Heart right ventricle (tissue), 16 donors: Measurements from ENCODE around the gene MIS18A. TPM values are rescaled to one million over a fixed set of nuclear protein-coding genes. Genes with fewer than 3 reads are reported as not detected.
A peak's percentile ranks its signal among the peaks of the same experiment; 100 is the strongest.
"Not testable (repeated sequence)": the region's sequence is repeated elsewhere in the genome, so short reads cannot be mapped to it uniquely, and the experiment has no call there.

Experiments used
- ATAC-seq, 8 donors: fragments of 200-7000 bp; cut with Tn5 transposase; one replicate each; pipeline ENCODE4 v1.9.1; 2020; ENCODE audit warnings: mild to moderate bottlenecking in 8 of 8, moderate library complexity in 8 of 8, moderate number of reproducible peaks in 1 of 8
- DNase-seq, 2 donors: peaks; one replicate each; pipeline ENCODE4 v3.0.0-alpha.2; 2020
- H3K27ac ChIP-seq, 10 donors: fragments of 200-600 bp; sonication (generic) in 2 of 10; one replicate each; pipeline versions ENCODE4 v1.5.0 to v1.8.0; 2020 to 2022; ENCODE audit warnings: mild to moderate bottlenecking in 3 of 10
- H3K27me3 ChIP-seq, 7 donors: fragments of 200-600 bp; one replicate each; pipeline ENCODE4 v1.8.0; 2021 to 2022; ENCODE audit warnings: mild to moderate bottlenecking in 2 of 7
- H3K36me3 ChIP-seq, 9 donors: fragments of 200-600 bp; sonication (generic) in 1 of 9; one replicate each; pipeline versions ENCODE4 v1.5.0 to v1.8.0; 2020 to 2022; ENCODE audit warnings: mild to moderate bottlenecking in 2 of 9
- H3K4me1 ChIP-seq, 9 donors: fragments of 200-600 bp; sonication (generic) in 1 of 9; one replicate each; pipeline versions ENCODE4 v1.5.0 to v1.8.0; 2020 to 2022; ENCODE audit warnings: mild to moderate bottlenecking in 4 of 9
- H3K4me3 ChIP-seq, 10 donors: fragments of 200-600 bp; sonication (generic) in 2 of 10; one replicate each; pipeline versions ENCODE4 v1.5.0 to v1.8.0; 2020 to 2022; ENCODE audit warnings: mild to moderate bottlenecking in 7 of 10, moderate library complexity in 2 of 10
- H3K9me3 ChIP-seq, 11 donors: fragments of 200-600 bp in 10 of 11; sonication (generic) in 2 of 11; one replicate each; pipeline versions ENCODE4 v1.5.0 to v1.8.0; 2013 to 2022; ENCODE audit warnings: mild to moderate bottlenecking in 2 of 11, control low read depth in 1 of 11, moderate library complexity in 1 of 11
- WGBS, 2 donors: extraction: QIAGEN DNeasy Blood & Tissue Kit; methylation state at CpG; one replicate each; pipeline ENCODE4 v1.1.7; 2013; ENCODE audit warnings: inconsistent platforms in 1 of 2; 5-methylcytosine and 5-hydroxymethylcytosine counted together
- intact Hi-C, 10 donors: fragments of 100-400 bp; cut with DNase I; formaldehyde crosslinking; loops; one replicate each; pipeline versions ENCODE4 v1.11.1 to v1.14.2; 2022
- polyA plus RNA-seq, 2 donors: library from polyadenylated mRNA; stranded (reverse); fragments of 200-250 nt; gene quantifications; one replicate each; pipeline ENCODE4 v1.2.3, GENCODE V29; 2013
- total RNA-seq, 10 donors: library from RNA; stranded (reverse); fragmentation: NEBNext Ultra II Directional in 3 of 10; extraction: Animal tissue kit (Norgen Biotek cat#: 25700) in 3 of 10; gene quantifications; one replicate each; pipeline versions ENCODE4 v1.2.1 to v1.2.4, GENCODE V29; 2021 to 2023
- TF ChIP-seq, protein P1 (sequence below), 9 donors: fragments of 200-600 bp; sonication (generic) in 2 of 9; IDR thresholded peaks; one replicate each; pipeline versions ENCODE4 v1.5.0 to v1.8.0; 2021 to 2022; ENCODE audit warnings: antibody characterized with exemption in 9 of 9, mild to moderate bottlenecking in 5 of 9, moderate library complexity in 1 of 9
- donor health status: Arrhythmogenic right ventricular cardiomyopathy.
- donor health status: ischemic (EF 13 %, LVEDD 7.1; RV severe dilation, severe dysfunction).
- donor health status: healthy with polysubstance abuse.
- donor health status: DM: no; HTN: yes; CAD: no.
- donor health status: DM: no; HTN: no; CAD: no.
- donor health status: ischemic (EF 25% LVEDD 6.9; RV normal size, moderate dysfunction).
- donor health status: ischemic (EF 25% LVEDD 5.7; RV mildly dilated, moderate dysfunction).
- donor health status: healthy.
- donor health status: DM: yes; HTN: yes; CAD: no.
- donor health status: Ischemic cardiomyopathy.
- donor health status: ischemic (EF 35%, LVEDD 5.7; RV mildly dilated, moderate dysfunction).
- donor health status: nonischemic (EF 11% LVEDD 7.7; RV severe dilation, severe dysfunction).
- donor health status: DM: yes; HTN: yes; CAD: no.
- donor health status: PGD.
- donor health status: ischemic (EF 29% LVEDD 5.4; RV normal size, mild dysfunction).
- donor health status: nonischemic (EF 23%, LVEDD 6.1; RV moderate dilation, normal function).

The MIS18A gene
- total and polyA plus RNA-seq, 12 donors, result 1.8 to 3.6 (median 2.7) TPM

GRCh38 chr21:32279377-32279680 lies 480 bp upstream of the MIS18A start:
- no peaks in the 10 kb centered on the region for H3K27me3 ChIP-seq
- no peaks in the 10 kb centered on the region for H3K9me3 ChIP-seq
- WGBS, 2 donors, result 8 to 9% methylated on average over 10 of the region's 10 CpGs
- H3K4me3 ChIP-seq, result peak overlapping the region; percentile 60 to 97 (median 84)
- intact Hi-C loops, result no loop called here
- TF ChIP-seq, protein P1, sequence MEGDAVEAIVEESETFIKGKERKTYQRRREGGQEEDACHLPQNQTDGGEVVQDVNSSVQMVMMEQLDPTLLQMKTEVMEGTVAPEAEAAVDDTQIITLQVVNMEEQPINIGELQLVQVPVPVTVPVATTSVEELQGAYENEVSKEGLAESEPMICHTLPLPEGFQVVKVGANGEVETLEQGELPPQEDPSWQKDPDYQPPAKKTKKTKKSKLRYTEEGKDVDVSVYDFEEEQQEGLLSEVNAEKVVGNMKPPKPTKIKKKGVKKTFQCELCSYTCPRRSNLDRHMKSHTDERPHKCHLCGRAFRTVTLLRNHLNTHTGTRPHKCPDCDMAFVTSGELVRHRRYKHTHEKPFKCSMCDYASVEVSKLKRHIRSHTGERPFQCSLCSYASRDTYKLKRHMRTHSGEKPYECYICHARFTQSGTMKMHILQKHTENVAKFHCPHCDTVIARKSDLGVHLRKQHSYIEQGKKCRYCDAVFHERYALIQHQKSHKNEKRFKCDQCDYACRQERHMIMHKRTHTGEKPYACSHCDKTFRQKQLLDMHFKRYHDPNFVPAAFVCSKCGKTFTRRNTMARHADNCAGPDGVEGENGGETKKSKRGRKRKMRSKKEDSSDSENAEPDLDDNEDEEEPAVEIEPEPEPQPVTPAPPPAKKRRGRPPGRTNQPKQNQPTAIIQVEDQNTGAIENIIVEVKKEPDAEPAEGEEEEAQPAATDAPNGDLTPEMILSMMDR (IDR thresholded peaks at IDR 0.05), result no peak
- H3K4me1 ChIP-seq, result peaks cover 0 to 26% (median 19%) of the 10 kb centered on the region in 9 donors
- peak in 1 of 8 donors; percentile 2 for ATAC-seq
- peak overlapping the region in 9 of 10 donors; percentile 4 to 69 (median 51) for H3K27ac ChIP-seq
- no peak for DNase-seq
- H3K36me3 ChIP-seq, result peaks cover 0 to 7% (median 0%) of the 10 kb centered on the region in 9 donors

GRCh38 chr21:32278103-32278502 lies 746 bp downstream of the MIS18A start:
- Histone ChIP-seq H3K4me3 (peak overlapping the region; percentile 60 to 97 (median 84)), H3K4me1 (peaks cover 0 to 26% (median 19%) of the 10 kb centered on the region in 9 donors), H3K27ac (peak overlapping the region in 3 of 10 donors; percentile 55 to 69 (median 63)), H3K27me3 (no peaks in the 10 kb centered on the region), H3K36me3 (peaks cover 0 to 17% (median 0%) of the 10 kb centered on the region in 9 donors), H3K9me3 (no peaks in the 10 kb centered on the region)
- 2 to 4% methylated on average over 9 of the region's 9 CpGs for WGBS, 2 donors
- no peak for ATAC-seq
- DNase-seq, result no peak
- intact Hi-C loops, result no loop called here
- TF ChIP-seq, protein P1 (IDR thresholded peaks at IDR 0.05), result no peak

DNA sequence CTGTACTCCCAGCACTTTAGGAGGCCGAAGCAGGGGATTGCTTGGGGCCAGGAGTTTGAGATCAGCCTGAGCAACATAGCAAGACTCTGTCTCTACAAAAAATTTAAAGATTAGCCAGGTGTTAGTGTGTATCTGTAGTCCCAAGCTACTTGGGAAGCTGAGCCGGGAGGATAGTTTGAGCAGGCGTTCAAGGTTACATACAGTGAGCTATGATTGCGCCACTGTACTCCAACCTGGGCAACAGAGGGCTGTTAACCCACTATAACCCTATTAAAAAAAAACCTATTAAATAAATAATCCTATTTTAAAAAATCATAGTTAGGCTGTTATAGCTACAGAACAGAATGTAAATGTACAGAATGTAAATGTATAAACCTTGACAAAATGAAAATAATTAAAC lies 2.2 kb downstream of the MIS18A start:
- no peak overlapping the region for H3K4me3 ChIP-seq
- DNase-seq (no peak), ATAC-seq (no peak)
- intact Hi-C loops, result no loop called here
- H3K36me3 ChIP-seq, result peaks cover 0 to 29% (median 0%) of the 10 kb centered on the region in 9 donors
- H3K9me3 ChIP-seq, result no peaks in the 10 kb centered on the region
- TF ChIP-seq, protein P1 (IDR thresholded peaks at IDR 0.05), result no peak
- H3K4me1 ChIP-seq, result peaks cover 0 to 26% (median 19%) of the 10 kb centered on the region in 9 donors
- H3K27me3 ChIP-seq, result no peaks in the 10 kb centered on the region
- 91 to 97% methylated on average over 4 of the region's 4 CpGs for WGBS, 2 donors
- H3K27ac ChIP-seq, result no peak overlapping the region

GRCh38 chr21:32270748-32271147 lies 8.1 kb downstream of the MIS18A start:
- DNase-seq (no peak), ATAC-seq (no peak)
- no peak overlapping the region for H3K4me3 ChIP-seq
- peaks cover 0 to 5% (median 0%) of the 10 kb centered on the region in 9 donors for H3K4me1 ChIP-seq
- TF ChIP-seq, protein P1 (IDR thresholded peaks at IDR 0.05), result no peak
- no peaks in the 10 kb centered on the region for H3K9me3 ChIP-seq
- H3K36me3 ChIP-seq, result peaks cover 0 to 77% (median 5%) of the 10 kb centered on the region in 9 donors
- intact Hi-C loops, result no loop called here
- no peaks in the 10 kb centered on the region for H3K27me3 ChIP-seq
- no peak overlapping the region for H3K27ac ChIP-seq
- 71 to 83% methylated on average over 4 of the region's 4 CpGs for WGBS, 2 donors

DNA sequence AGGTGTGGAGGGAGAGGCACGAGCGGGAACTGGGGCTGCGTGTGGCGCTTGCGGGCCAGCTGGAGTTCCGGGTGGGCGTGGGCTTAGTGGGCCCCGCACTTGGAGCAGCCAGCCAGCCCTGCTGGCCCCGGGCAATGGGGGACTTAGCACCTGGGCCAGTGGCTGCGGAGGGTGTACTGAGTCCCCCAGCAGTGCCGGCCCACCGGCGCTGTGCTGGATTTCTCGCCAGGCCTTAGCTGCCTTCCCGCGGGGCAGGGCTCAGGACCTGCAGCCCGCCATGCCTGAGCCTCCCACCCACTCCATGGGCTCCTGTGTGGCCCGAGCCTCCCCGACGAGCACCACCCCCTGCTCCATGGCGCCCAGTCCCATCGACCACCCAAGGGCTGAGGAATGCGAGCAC lies 13.5 kb downstream of the MIS18A start:
- intact Hi-C loops, result loop anchor here in 1 of 10 donors (5.0 kb wide), 1 partner anchor 388 kb away; no protein-coding TSS in a partner anchor
- not testable (repeated sequence) for DNase-seq, H3K4me3 ChIP-seq, H3K27me3 ChIP-seq, H3K4me1 ChIP-seq, ATAC-seq, H3K27ac ChIP-seq, H3K9me3 ChIP-seq
- H3K36me3 ChIP-seq, result peaks cover 0 to 38% (median 5%) of the 10 kb centered on the region in 9 donors
- 91 to 95% methylated on average over 18 to 23 of the region's 23 CpGs for WGBS, 2 donors
